CD4-positive, alpha-beta T cell treated with Interleukin-15 for 4 hours (primary cell): Measurements from ENCODE around the gene PCSK1.

Experiments
- DNase-seq: peaks from one replicate; pipeline ENCODE4 v3.0.0-alpha.2; 2020; ENCODE audit warnings: low spot score

PCSK1 gene

DNA sequence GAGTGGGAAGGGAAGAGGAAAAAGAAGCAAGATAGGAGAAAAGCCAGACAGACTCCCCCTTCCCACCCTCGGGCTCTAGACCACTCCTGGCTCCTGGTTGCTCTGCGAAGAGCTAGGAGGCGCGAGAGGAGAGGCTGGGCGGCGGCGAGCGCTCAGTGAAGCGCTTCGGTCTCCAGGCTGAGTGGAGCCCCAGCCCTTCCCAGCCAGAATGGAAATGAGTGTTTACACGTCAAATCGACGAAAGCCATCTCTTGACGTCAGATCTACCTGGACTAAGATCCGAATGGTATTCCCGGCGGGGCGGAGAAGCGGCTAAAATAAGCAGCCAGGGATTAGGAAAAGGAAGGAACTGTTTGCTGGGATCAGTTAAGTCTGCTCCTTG, at the start of gene PCSK1:
Gene PCSK1 (minus strand): TSS at position 183 of the 382 bp plus-strand sequence. CDS start 206 bp downstream, outside the sequence.
- DNase-seq, result no peak

GRCh38 chr5:96481867-96482266, 48.8 kb upstream of the PCSK1 start:
- no peak for DNase-seq

GRCh38 chr5:96481009-96481786, 48.1 kb upstream of the PCSK1 start:
- DNase-seq, result no peak

- DNase-seq, result no peak
Measured at GRCh38 chr5:96478983-96479382, 45.9 kb upstream of the PCSK1 start.

- DNase-seq, result no peak
Measured at GRCh38 chr5:96476654-96477053, 43.6 kb upstream of the PCSK1 start.

DNA sequence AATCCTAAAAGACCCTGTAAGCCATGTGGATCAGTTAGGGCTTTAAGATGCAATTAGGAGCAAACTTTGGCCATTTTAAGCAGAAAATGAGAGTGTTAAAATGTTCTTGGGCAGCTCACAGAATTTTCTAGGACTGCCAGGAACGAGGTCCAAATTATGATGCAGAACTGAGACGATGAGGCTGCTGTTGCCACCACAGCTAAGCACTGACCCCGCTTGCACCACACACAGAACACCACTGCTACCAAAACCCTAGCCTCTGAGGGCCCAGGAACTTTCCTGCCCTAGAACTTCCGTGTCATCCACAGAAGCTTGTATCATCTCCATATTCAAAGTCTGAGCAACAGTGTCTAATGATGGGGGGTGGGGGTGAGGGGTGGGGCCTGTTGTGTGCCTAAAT, 41.0 kb upstream of the PCSK1 start:
- no peak for DNase-seq

DNA sequence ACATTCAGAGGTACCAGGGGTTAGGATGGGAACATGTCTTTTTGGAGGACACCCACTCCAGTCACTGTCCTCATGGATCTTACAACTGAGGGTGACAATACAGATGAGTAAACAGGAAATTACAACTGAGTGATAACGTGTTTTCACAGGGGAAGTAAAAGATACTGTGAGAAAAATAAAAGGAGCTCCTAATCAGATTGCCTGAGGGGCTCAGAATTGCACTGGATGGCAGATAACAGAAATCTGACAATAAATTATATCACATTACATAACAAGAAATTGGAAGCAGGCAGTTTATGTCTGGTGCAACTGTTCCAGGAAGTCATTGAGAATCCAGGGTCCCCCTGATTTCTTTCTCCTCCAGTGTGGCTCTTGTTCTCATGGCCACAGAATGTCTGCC, 40.1 kb upstream of the PCSK1 start:
- DNase-seq, result no peak

DNA sequence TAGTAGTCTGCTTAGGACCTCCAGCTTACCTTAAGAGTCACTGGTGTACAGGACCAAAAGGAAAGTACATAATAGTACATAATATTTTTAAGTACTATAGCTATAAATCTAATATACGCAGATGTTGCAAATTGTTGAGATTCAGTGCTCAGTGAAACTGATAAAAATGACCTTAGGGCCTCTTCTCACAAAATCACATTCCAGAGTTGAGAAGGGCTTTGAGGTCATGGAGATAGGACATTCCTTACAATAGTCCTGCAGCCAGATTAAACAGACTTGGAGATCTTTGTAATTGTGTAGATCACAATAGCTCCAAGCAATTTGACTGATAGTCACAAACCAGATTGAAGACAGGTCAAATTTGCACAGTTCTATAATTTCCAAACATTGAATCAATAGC, 37.7 kb upstream of the PCSK1 start:
- DNase-seq, result no peak

DNA sequence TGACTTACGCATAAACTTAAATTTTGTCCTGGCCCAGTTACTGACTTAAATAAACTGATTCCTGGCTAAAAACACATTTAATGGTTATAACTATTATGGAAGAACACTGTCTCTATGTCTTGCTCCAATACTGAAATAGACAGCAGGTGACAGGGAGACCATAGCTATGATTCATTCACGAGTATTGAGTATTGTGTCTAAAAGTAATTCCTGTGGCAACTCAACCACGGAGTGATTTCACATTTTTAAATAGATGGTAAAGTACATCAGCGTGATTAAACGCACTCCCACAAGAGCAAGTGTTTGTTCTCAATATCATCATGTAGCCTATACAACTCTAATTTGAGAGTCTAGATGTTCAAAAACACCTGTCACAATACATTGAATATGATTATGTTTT, 35.9 kb upstream of the PCSK1 start:
- no peak for DNase-seq

GRCh38 chr5:96463091-96463490, 30.0 kb upstream of the PCSK1 start:
- no peak for DNase-seq

DNA sequence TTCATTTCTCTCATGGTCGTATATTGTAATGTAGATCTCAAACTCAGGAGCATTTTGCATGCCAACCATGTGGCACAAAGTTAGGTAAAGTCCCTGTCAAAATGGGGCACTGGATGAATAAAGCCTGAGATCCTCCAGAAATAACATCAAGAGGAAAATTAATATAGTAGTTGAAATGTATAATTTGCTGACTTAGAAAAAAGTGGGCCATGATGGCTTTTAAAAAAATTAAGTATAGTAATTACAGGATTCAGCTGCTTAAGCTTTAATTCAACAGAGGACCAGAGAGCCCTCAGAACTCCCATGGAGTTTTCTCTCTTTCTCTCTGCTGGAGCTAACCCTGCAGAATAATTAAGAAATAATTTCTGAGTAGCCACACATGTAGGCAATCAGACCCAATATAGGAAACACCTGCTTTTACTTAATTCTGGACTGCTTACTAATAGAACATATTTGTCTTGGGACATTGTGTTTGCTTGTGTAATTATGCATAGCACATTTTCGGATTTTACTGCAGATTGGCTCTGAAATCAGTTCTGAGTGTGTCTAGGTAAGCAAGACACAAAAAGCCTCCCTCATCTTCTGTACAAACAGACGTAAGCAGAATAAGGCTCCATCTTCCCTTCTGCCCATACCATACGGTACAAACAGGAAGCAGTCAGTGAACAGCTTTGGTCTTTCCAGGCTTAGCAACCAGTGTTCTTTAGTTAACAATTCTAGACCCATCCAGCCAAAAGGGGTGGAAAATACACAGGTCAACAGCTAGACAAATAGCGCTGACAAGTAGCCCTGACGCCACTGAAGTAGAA, 26.5 kb upstream of the PCSK1 start:
- no peak for DNase-seq

DNA sequence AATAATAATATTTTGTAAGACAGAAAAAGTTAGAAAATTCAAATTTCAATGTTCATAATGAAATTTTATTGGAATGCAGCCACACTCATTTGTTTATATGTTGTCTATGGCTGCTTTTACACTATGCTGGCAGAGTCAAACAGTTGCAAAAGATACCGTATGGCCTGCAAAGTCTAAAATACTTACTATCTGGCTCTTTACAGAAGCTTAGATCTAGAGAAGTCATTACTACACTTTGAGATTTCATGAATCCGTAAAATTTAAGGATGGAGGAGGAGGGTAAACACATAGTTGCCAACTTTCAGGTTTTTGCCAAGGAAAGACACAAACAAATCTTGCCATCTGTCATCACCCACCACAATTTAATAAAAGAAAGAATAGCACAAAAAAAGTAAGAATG, 25.1 kb upstream of the PCSK1 start:
- DNase-seq, result no peak

DNA sequence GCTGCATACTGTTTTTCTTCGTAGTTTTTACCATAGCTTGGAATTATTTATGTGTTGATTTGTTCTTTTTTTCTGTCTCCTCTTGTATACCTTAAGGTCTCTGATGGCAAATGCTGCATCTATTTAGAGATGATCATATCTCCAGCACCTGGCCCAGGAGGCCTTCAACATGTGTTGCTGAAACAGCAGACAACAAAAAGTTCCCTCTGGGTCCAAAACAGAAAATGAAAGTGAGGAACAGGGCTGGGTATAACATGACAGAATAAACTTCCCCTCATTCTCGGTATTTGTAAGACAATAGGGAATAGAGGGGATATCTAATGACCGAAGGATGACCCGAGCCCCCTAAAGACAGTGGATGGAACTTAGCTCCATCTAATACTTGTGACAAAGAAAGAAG, 22.7 kb upstream of the PCSK1 start:
- no peak for DNase-seq

DNA sequence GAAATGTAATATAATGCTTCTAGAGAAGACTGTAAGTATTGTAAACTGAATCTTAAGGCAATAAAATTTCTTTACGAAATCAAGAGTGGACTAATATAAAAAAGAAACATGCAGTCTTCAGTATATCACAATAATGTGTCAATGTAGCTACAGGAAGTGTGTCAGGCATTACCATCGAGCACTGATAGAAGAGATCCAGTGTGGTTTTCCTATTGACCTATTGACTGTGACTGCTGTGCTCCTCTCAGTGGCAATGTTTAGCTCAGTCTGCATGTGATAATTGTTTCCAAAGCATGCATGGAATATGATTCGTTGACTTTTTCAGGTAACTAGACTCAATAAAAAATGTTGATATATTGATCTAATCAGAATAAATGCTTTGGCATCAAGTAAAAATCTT, 20.3 kb upstream of the PCSK1 start:
- no peak for DNase-seq

DNA sequence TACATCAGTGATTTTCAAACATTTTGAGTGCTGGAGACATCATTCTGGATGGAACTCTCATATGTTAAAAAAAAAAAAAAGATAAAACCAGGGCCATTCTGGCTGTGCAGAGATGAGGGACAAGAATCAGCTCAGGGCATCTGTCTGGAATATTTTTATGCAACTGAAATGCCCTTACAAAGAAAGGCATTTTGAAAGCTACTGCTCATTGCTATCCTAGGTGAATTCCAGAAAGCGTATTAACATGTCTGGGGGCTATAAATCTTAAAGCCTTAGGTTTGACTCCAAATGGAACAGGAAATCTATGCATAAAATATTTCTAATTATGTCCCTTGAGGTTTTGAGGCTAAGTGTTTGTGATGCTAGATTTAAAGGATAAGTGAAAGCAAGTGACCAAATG, 14.9 kb upstream of the PCSK1 start:
- DNase-seq, result no peak

GRCh38 chr5:96440185-96440538, 7.1 kb upstream of the PCSK1 start:
- no peak for DNase-seq

DNA sequence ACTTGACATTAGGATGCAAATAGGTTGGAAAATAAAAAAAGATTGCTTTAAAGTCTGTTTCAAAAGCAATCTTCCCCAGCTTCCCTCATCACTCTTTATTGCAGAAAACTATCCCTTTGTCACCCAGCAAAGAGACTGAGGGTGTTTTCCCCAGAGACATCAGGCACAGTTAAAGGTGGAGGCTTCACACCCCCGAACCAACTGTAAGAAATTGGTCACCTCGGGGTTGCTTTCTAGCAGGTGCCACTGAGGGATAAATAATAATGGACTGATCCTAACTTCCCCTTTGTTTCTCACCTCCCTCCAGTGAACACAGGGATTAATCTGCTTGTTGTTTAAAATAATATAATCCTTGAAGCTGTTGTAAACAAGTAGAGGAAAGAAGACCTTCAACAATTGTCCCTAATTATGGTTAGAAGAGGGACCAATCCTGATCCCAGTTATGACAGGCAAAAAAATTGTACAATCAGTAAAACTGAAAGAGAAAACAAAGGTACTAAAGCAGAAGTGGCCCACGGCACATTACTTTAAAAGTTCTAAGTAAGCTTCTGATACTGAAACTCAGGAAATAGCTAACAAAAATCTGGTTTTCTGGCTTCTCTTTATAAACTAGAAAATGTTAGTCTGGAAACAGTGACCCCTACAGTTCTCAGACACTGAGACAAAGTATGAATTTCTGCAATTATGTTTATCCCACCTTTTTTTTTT, 6.6 kb upstream of the PCSK1 start:
- no peak for DNase-seq

DNA sequence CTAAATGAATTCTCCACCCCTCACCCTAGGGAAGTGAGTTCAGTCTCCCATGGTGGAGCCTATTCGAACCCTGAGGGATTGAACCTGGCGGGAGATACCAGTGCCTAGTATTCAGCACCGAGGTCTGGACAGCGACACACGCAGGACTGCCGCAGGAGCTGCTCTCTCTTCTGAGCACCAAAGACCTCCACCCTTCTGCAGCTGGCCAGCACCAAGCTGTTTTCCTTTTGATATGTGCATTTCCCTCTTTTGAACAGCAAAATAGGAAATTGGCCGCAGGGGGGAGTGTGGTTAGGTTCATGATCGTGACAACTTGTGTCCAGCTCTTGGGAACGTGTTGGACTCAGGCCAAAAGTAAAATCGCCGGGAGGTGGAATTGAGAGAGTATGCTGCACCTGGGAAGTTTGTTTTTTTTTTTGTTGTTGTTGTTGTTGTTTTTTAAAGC, 1.2 kb upstream of the PCSK1 start:
- no peak for DNase-seq

GRCh38 chr5:96432216-96433065, 607 bp downstream of the PCSK1 start:
- DNase-seq, result no peak

GRCh38 chr5:96431376-96432187, 1.5 kb downstream of the PCSK1 start:
- DNase-seq, result no peak

DNA sequence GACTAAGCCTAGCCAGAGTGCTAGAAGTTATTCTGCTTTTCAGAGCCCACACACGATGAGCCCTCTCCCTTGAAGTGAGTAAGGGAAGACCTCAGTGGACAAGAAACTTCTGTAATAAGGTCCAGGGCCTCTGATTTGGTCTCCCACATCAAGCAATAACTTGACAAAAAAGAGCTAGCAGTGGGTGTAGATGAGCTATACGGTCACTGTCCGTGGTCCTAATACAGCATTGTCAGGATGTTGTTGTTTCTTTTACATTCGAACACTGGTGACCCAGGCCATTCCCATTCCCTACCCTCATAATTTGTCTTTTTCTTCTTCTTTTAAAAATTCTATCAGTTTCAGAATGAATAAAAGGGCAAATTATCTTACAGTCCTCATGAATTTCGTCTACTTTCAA, 5.2 kb downstream of the PCSK1 start:
- DNase-seq, result no peak
